GM19463 (cell line): ENCODE measurements around the gene PLCL2.

Source experiments
- ATAC-seq: cut with Tn5 transposase; IDR thresholded peaks from one replicate; pipeline ENCODE4 v1.9.1; 2021; ENCODE audit warnings: mild to moderate bottlenecking, moderate library complexity; ENCODE audit not compliant: unreplicated experiment

Gene PLCL2

DNA sequence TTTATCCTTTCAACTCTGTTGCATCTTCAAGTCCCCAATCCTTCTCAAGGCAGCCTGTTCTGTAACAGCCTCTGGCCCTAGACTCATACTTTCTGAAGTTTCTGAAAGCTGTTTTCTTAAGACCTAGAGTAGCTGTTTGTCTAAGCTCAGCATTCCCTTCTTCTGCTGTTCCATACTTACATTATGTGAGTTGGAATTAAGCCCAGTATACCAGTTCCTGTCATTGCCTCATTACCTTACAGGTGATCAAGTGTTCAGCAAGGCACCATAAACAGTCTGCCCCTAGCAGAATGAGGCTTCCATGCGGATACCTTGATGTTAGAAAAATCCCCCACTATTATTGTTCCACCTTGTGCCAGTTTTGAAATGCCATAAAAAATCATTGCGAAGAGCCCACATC is 180.6 kb downstream of the PLCL2 start:
- no peak for ATAC-seq

DNA sequence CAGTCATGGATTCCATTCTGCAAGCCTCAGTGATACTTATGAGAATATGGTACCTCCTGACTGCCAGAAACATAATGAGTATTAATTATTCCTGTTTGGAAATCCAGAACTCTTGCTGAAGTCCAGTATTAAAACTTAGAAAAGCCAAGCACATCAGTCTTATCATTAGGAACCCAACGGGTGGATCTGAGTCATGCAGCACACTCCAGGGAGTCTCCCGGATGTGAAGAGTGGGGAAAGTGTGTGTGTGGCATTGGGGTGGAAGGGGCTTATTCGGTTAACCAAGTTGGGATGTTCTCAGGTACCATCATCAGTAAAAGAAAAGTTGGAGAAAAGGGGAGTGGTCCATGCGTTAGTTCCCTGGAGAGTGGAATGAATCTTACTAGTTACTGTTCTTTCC is 181.1 kb downstream of the PLCL2 start:
- no peak for ATAC-seq

DNA sequence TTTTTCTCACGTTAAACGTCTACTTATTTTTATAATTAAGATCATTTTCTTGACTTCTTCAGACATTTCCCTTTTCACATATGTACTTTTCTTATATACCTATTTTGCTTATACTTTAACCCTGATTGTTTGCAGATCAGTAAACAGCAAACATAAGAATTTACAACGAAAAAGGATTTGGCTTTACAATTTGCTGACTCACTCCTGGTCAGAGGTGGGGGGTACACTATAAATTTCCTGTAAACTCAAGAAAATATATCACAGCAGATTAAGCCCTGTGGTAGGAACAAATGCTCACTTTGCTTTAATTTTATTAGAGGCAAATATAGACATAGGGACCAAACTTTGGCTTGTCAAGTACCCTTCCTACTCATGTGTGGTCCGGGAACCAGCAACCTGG is 185.0 kb downstream of the PLCL2 start:
- ATAC-seq: no peak

DNA sequence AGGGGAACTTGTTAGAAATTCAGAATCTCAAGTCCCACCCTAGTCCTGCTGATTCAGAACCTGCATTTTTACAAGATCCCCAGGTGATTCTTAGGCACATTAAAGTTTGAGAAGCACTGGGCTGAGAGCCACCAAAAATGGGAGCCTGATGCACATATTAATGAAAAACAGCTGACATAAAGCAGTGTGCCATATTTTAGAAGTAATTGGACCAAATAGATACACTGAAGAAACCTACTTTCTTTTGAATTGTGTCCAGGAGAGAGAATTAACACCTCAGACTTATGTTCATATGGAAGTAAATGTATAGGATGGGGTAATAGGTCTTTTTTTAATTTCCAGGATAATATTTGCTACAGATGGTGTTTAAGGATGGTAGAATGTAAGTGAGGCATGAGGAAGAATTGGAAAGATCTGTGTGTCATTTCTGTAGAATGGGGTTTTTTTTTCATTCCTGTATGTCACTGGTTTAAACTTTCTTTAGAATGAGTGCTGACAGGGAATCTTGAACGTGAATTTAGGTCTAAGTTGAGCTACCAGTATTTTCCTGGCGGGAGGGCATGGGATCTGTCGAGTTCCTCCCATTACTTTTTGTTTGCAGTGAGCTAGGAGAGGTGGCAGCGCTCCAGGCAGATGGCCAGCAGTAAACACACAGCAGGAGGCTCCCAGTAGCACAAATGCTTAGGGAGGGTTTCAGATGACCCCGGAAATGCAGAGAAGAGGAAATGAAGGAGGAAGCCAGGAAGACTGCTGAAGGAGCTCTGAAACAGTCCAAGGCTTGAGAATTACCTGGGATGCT is 185.6 kb downstream of the PLCL2 start:
- ATAC-seq: no peak

DNA sequence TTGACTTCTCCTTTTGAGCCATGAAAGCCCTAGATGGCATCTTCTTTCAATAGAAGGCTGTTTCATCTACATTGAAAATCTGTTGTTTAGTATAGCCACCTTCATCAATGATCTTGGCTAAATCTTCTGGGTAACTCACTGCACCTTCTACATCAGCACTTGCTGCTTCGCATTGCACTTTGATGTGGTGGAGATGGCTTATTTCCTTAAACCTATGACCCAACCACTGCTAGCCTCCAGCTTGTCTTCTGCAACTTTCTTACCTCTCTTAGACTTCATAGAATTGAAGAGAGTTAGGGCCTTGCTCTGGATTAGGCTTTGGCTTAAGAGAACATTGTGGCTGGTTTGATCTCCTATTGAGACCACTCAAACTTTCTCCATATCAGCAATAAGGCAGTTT is 189.8 kb downstream of the PLCL2 start:
- ATAC-seq: no peak

DNA sequence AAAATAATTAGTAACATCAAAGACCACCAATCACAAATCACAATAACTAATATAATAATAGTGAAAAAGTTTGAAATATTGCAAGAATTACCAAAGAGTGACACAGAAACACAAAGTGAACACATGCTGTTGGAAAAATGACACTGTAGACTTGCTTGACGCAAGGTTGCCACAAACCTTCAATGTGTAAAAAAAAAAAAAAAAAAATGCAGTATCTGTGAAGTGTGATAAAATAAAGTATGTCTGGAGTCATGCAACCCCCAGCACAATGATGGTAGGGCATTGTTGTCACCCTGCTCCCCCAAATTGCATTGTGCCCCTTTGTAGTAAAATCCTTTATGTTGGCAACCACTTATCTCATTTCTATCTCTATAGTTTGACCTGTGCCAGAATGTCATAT is 190.6 kb downstream of the PLCL2 start:
- no peak for ATAC-seq

DNA sequence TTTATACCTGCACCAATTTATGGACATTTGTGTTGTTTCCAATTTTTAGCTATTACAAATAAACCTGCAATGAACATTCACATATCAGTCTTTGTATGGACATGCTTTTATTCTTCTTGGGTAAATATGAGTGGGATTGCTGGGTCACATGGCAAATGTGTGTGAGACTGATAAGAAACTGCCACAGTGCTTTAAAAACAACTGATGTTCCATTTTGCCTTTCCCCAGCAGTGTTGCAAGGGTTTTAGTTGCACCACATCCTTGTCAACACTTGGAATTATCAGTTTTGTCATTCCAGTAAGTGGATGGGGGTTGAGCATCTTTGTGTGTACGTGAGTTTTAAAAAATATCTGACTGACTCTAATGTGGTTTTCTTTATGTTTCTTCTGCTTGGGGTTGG is 191.2 kb downstream of the PLCL2 start:
- ATAC-seq: no peak

DNA sequence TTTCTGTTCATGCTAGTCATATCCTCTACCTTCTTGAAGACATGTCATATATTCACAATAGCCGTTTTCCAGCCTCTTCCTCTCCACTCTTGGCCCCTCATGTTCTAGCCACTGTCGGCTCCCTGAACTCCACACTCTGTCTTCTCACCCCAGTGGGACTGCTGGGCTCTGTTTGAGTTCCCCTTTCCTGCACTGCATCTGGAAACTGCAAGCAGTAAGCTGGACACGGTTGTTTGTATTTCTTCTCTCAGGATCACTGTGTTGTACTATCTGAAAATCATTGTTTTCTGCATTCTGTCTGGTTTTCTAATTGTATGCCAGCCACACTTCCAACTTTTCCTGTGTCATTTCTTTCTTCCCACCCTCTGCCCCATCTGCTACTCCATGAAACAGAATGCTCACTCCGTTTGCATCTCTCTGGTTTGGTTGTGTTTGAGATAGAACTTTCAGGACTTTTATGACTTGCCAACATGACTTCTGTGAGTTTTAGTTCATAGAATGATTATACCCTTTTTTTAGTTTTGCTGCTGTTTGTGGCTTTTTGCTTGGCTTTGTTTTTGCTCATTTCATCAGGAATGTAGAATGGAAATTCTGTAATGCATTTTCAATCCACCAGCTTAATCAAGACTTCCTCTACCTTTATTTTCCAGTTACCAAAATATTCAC is 192.3 kb downstream of the PLCL2 start:
- ATAC-seq: no peak

DNA sequence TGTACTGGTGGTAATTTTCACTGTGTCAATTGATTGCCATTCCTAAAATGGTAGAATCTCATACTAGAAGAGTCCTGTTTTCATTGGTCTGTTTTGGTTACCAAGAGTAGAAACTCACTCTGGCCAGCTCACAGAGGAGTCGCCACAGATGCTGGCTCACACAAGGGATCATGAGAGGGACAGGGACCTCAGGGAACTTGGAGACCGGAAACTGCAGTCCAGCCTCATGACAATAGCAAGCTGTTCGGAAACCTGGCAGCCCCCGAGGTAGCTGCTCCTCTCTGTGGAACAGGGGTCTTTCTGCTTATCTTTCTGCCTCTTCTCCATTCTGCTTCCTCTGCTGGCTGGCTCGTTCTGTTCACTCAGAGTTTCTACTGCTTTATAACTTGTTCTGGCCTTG is 192.9 kb downstream of the PLCL2 start:
- no peak for ATAC-seq

DNA sequence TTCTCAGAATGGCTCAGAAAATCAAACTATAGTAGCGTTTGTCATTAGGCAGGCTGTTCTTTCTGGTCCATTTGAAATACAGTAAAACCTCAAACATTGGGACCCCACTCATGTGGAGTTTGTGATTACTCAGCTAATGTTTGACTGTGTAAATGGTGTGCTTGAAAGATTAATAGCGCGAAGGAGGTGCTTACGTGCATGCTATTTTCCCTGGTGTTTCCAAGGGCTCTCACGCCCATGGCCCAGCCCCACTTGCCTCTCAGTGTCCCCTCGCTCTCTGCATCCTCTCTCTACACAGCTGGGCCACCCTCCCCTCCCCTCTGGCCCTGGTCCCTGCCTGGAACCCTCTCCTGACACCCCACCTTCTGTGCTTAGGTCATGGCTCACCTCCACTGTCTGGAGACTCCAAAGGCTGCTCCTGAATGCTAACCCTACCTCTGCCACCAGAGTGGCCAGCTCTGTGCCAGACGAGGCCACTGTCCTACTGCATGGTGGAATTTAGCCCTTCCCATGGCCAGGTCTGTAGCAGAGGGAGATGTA is 194.2 kb downstream of the PLCL2 start:
- ATAC-seq: no peak

DNA sequence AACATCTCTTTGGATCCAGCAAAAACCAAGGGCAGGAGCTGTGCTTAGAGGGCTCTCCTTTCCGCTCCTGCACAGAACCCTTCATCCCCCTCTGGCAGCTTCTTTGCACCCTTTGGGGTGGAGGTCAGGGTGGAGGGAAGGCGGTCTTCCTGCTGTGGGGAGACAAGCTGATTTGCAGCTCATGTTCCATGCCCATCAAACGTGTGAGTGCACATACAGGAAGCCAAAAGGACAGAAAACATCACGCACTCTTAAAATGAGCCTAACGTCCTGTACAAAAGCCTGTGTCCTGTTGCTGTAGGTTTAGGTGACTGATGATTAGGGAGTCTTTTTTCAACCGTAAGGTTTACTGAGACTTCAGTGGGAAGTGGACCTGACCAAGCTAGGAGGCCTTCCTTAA is 195.2 kb downstream of the PLCL2 start:
- no peak for ATAC-seq

DNA sequence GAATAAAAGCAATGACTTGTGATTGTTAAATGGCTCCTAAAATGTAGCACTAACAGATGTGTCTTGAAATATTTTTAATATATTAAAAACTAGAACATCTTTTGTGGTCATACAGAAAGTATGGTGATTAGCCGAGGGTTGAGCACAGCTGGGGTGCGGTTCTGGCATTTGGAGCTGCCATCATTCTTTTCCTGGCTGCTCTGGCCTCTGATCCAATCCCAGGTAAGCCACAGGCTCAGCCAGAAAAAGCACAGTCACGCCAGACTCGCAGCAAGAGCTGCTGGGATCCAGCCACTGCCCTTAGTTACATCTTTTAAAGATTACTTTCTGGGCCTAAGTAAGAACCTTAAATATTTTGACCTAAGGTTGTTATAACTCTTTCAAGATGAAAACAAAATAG is 196.8 kb downstream of the PLCL2 start:
- no peak for ATAC-seq

DNA sequence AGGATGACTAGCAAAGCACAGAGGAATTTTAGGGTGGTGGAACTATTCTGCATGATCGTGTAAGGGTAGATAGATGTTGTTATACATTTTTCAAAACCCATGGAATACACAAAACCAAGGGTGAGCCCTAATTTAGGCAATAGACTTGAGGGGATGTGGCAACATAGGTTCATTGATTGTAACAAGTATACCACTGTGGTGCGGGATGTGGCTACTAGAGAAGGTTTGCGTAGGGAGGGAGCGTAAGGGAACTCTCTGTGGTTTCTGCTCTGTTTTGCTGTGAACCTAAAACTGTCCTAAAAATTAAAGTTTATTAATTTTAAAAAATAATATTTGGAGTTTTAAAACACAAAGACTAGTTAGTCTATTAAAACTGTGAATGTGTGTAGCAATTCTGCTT is 202.8 kb downstream of the PLCL2 start:
- no peak for ATAC-seq

DNA sequence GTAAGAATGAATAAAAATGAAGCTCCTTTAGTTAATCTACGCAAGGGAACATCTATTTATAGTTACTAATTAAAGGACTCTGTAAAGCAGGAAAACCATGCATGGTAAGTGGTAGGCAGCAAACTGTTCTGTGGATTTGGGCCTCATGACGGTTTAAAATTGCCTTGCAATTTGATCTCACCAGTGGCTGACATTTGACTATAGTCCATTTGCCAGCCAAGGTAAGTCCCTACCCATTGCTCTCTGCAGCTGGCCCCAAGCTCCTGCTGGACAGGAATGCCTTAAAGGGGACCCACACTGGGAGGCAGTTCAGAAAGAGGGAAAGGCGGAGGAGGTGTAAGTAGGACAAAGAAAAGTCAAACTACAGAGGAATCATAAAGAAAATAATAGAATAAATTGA is 203.3 kb downstream of the PLCL2 start:
- ATAC-seq: no peak

DNA sequence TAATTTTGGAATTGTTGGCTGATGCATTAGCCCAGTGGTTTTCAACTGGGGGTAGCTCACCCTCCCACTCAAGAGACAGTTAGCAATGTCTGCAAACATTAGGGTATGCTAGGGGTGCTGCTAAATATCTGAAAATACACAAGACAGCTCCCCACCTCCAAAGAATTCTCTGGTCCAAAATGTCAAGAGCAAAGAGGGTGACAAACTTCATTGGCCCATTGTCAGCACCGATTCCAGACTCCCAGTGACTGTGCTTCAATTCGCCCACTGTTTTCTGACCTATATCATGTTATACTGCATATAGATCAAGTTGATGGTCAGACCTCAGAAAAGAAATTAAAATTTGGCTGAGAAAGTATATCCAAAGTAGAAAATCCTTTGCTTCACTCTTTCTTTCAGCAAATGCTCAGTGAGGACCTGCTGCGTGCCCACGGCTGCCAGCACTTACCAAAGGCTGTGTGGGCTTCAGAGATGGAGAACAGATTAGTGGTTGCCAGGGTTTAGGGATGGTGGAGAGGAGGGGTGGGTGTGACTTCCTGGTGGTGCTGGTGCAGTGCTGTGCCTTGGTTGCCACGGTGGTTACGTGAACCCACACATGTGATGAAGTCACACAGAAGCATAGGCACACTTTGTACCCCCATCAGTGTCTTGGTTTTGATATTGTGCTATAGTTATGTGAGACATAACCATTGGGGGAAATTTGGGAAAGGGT is 204.0 kb downstream of the PLCL2 start:
- ATAC-seq: no peak

DNA sequence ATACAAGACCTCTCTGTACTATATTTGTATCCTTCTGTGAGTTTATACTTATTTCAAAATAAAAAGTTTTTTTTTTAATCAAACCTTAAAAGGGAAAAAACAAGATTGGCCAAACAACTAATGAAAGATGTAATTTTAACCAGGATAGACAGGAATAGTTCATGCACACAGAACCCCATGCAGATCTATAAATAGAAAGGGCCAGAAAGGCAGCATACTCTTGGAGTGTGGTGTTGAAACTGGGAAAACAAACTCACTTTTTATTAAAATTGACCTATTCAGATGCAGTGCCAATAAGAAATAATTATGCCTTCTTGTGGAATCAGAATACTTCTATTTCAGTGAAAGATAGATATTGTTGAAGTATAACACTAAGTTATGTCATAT is 204.6 kb downstream of the PLCL2 start:
- ATAC-seq: no peak

DNA sequence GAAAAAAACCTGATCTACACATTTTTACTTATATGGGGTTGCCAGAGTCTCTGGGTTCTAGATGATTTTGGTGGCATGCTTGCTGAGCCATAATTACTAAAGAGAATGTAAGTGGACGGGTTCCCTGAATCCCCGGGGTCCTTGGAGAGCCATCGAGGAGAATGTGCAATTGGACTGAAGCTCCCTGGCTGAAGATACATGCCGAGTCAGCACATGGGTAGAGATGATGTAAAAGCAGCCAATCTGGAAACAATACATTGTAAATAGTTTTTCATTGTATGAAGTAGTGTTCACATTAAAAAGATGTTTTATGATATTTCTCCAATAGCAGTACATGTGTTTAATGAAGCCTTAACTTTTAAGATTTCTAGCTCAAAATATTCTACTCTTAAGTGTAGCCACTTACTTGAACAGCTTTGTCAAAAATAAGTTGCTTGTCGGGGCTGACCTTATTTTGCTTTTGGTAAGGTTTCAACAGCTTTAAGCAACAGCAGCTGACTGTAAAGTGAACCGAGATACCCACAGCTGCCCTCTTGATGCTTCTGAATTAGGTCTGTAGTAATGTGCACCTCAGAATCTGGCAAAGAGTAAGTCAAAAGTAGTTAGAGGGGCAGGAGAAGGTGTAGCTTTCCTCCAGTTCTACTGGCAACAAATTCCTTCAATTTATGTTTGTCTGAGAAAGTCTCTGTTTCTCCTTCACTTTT is 205.7 kb downstream of the PLCL2 start:
- ATAC-seq: no peak

DNA sequence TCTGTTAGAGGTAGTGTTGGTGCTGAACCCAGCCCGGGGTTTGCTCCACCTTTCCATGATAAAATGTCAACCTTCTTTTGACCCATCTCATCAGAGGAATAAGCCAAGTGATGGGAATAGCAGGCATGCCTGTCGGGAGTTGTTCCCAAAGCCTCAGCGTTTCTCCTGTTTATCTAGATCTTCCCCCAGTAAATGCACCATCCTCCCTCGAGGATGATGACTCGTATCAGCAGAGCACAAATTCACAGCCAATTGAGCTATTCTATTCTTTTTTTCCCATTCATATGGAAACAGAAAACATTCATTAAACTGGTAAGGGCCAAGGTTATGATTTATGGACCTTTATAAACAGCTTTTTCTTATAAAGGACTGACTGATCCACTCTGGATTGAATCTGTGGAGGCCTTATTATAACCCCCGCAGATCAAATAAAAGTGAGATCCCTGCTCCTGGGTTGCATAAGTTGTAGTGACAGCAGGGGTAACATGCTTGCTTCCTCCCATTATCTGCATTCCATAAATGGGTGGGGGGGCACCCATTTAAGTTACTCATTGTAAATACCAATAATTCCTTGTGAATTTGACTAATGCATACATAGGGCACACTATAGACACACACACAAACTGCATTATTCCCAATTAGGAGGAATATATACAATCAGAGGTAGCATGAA is 207.3 kb downstream of the PLCL2 start:
- ATAC-seq: no peak

DNA sequence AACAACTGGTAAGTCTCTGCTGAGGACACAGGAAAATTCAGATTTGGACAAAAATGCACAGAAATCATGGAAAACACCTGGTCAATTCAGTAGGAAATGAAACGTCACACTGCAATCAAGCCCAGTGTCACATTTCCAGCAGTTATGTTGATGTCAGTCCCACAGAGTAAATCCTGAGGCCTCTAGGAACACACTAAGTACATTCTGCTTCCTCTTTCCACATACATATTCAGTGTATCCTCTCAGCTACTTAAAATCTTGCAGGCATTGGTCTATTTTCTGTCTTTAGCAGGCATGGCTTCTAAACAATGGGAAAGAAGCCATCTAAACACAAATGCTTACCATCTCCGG is 207.8 kb downstream of the PLCL2 start:
- no peak for ATAC-seq

DNA sequence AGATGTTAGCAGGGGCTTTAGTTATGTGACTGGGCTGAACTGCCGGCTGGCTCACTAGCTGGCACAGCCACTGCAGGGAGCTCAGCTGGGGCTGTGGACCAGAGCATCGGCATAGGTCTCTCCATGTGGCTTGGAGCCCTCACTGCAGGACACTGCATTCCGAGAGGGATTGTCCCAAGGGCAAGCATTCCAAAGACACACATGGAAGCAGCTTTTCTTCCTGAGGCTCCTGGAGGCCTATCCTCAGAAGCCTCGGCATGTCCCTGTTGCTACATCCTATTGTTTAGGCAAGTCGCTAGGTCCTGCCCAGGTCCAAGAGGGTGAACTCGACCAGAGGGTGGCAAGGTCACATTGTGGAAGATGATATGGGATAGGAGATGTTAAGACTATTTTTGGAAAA is 209.8 kb downstream of the PLCL2 start:
- no peak for ATAC-seq

DNA sequence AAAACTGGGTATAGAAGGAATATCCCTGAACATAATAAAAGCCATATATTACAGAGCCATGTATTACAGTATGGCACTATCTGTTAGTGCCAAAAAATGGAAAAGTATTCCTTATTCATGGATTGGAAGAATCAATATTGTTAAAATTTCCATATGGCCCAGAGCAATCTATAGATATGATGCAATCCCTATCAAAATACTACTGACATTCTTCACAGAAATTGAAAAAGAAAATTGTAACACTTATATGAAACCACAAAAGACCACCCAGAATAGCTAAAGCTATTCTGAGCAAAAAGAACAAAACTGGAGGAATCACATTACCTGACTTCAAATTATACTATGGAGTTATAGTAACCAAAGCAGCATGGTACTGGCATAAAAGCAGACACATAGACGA is 218.8 kb downstream of the PLCL2 start:
- no peak for ATAC-seq
